Liver (tissue), 9 donors: ENCODE data around the gene RAB3GAP2. TPM values are rescaled to one million over a fixed set of nuclear protein-coding genes. Genes with fewer than 3 reads are reported as not detected.
"Not testable (repeated sequence)": the region's sequence is repeated elsewhere in the genome, so short reads cannot be mapped to it uniquely, and the experiment has no call there.

ENCODE experiments used
- DNase-seq: peaks from one replicate; pipeline ENCODE4 v3.0.0-alpha.2; 2017; ENCODE audit warnings: low spot score
- H3K27ac ChIP-seq, 2 donors: one replicate each; pipeline ENCODE4 v1.7.0; 2013; ENCODE audit warnings: inconsistent platforms in 2 of 2, low read length in 2 of 2, control low read depth in 1 of 2, low read depth in 1 of 2, mild to moderate bottlenecking in 1 of 2
- H3K27me3 ChIP-seq, 4 donors: one replicate each; pipeline versions ENCODE4 v1.6.1 to v1.7.0; 2013; ENCODE audit warnings: low read length in 3 of 4, inconsistent platforms in 1 of 4, mild to moderate bottlenecking in 1 of 4, moderate library complexity in 1 of 4; ENCODE audit not compliant: control insufficient read depth in 4 of 4, insufficient read depth in 4 of 4
- H3K36me3 ChIP-seq, 4 donors: one replicate each; pipeline versions ENCODE4 v1.6.1 to v1.7.0; 2013; ENCODE audit warnings: low read length in 3 of 4, mild to moderate bottlenecking in 3 of 4, low read depth in 1 of 4, moderate library complexity in 1 of 4; ENCODE audit not compliant: control insufficient read depth in 4 of 4, insufficient read depth in 3 of 4
- H3K4me1 ChIP-seq, 4 donors: one replicate each; pipeline versions ENCODE4 v1.6.1 to v1.7.0; 2013; ENCODE audit warnings: low read length in 3 of 4, mild to moderate bottlenecking in 3 of 4, moderate library complexity in 1 of 4; ENCODE audit not compliant: control insufficient read depth in 4 of 4, insufficient read depth in 4 of 4
- H3K4me3 ChIP-seq, 3 donors: one replicate each; pipeline versions ENCODE4 v1.6.1 to v1.7.0; 2013; ENCODE audit warnings: low read length in 3 of 3, control low read depth in 1 of 3, low read depth in 1 of 3, mild to moderate bottlenecking in 1 of 3
- H3K9ac ChIP-seq, 2 donors: one replicate each; pipeline ENCODE4 v1.7.0; 2013; ENCODE audit warnings: low read length in 2 of 2, mild to moderate bottlenecking in 2 of 2, moderate library complexity in 2 of 2, control low read depth in 1 of 2, low read depth in 1 of 2
- H3K9me3 ChIP-seq, 4 donors: one replicate each; pipeline versions ENCODE4 v1.6.1 to v1.7.0; 2013; ENCODE audit warnings: low read length in 3 of 4; ENCODE audit not compliant: control insufficient read depth in 4 of 4
- ATF3 ChIP-seq: IDR thresholded peaks from 2 replicates; pipeline ENCODE4 v1.6.1; 2016; ENCODE audit warnings: antibody characterized with exemption
- EGR1 ChIP-seq, 2 donors: IDR thresholded peaks; 2 replicates each; pipeline ENCODE4 v1.6.1; 2016 to 2018; ENCODE audit warnings: antibody characterized with exemption in 2 of 2, low read depth in 2 of 2
- FOXA2 ChIP-seq: IDR thresholded peaks from 2 replicates; pipeline ENCODE4 v1.6.1; 2016; ENCODE audit warnings: antibody characterized with exemption
- HNF4A ChIP-seq, 2 donors: conservative IDR thresholded peaks; 2 replicates each; pipeline ENCODE4 v1.6.1; 2016; ENCODE audit warnings: antibody characterized with exemption in 2 of 2, mild to moderate bottlenecking in 2 of 2
- HNF4G ChIP-seq: IDR thresholded peaks from 2 replicates; pipeline ENCODE4 v1.6.1; 2016; ENCODE audit warnings: antibody characterized with exemption
- JUND ChIP-seq, 2 donors: IDR thresholded peaks; 2 replicates each; pipeline ENCODE4 v1.6.1; 2016; ENCODE audit warnings: antibody characterized with exemption in 2 of 2
- MAX ChIP-seq: IDR thresholded peaks from 2 replicates; pipeline ENCODE4 v1.6.1; 2016; ENCODE audit warnings: antibody characterized with exemption
- NR2F2 ChIP-seq: IDR thresholded peaks from 2 replicates; pipeline ENCODE4 v1.6.1; 2016; ENCODE audit warnings: antibody characterized with exemption
- REST ChIP-seq: IDR thresholded peaks from 2 replicates; pipeline ENCODE4 v1.6.1; 2016; ENCODE audit warnings: antibody characterized with exemption, mild to moderate bottlenecking
- RXRA ChIP-seq, 2 donors: IDR thresholded peaks; 2 replicates each; pipeline ENCODE4 v1.6.1; 2017 to 2018; ENCODE audit warnings: antibody characterized with exemption in 2 of 2, mild to moderate bottlenecking in 1 of 2
- SP1 ChIP-seq: IDR thresholded peaks from 2 replicates; pipeline ENCODE4 v1.6.1; 2018; ENCODE audit warnings: antibody characterized with exemption, mild to moderate bottlenecking
- YY1 ChIP-seq: IDR thresholded peaks from 2 replicates; pipeline ENCODE4 v1.6.1; 2016; ENCODE audit warnings: antibody characterized with exemption, mild to moderate bottlenecking
- WGBS: extraction: QIAGEN DNeasy Blood & Tissue Kit; methylation state at CpG from one replicate; pipeline ENCODE4 v1.1.7; 2013; 5-methylcytosine and 5-hydroxymethylcytosine counted together
- polyA plus RNA-seq, 2 donors: library from polyadenylated mRNA; stranded (reverse) in 1 of 2; unstranded in 1 of 2; fragments of 200-250 nt in 1 of 2; fragments of >200 nt in 1 of 2; fragmentation: Nextera tagmentation in 1 of 2; extraction: Ambion mirVana in 1 of 2; gene quantifications; one replicate each; pipeline versions ENCODE4 v1.2.1 to v1.2.3, GENCODE V29; 2013 to 2015
- total RNA-seq, 2 donors: library from RNA; depleted of rRNA; stranded (reverse); fragments of >200 nt; gene quantifications; one replicate each; pipeline ENCODE4 v1.2.3, GENCODE V29; 2014
- donor health status: healthy.
- donor health status: healthy.
- donor health status: healthy.
- donor health status: healthy.
- donor health status: healthy.

The RAB3GAP2 gene
- total and polyA plus RNA-seq, 4 donors, result 5.3 to 24.0 (median 11.4) TPM

GRCh38 chr1:220239966-220240365 lies 32.3 kb downstream of the RAB3GAP2 start:
- no peaks in the 10 kb centered on the region for H3K36me3 ChIP-seq
- no peak overlapping the region for H3K27ac ChIP-seq
- H3K27me3 ChIP-seq, result no peaks in the 10 kb centered on the region
- TF ChIP-seq YY1 (no peak), HNF4A (conservative IDR thresholded peaks at IDR 0.05) (no peak)
- no peak for DNase-seq
- no peak overlapping the region for H3K4me3 ChIP-seq
- H3K9me3 ChIP-seq, result no peaks in the 10 kb centered on the region
- H3K9ac ChIP-seq, result no peak overlapping the region
- WGBS, result 96% methylated on average over 3 of the region's 3 CpGs
- H3K4me1 ChIP-seq, result no peaks in the 10 kb centered on the region

GRCh38 chr1:220239213-220239612 lies 33.0 kb downstream of the RAB3GAP2 start:
- H3K27ac ChIP-seq, result no peak overlapping the region
- H3K4me1 ChIP-seq, result no peaks in the 10 kb centered on the region
- TF ChIP-seq EGR1 (IDR thresholded peaks at IDR 0.05; ENCODE audit: low read depth in 2 of 2), result no peak
- TF ChIP-seq ATF3, result no peak
- TF ChIP-seq JUND (IDR thresholded peaks at IDR 0.05), result no peak
- no peak for TF ChIP-seq REST
- no peak for TF ChIP-seq MAX
- no peak for TF ChIP-seq NR2F2
- no peak for TF ChIP-seq HNF4G
- no peak for TF ChIP-seq FOXA2
- no peak for TF ChIP-seq RXRA (IDR thresholded peaks at IDR 0.05)
- no peak for TF ChIP-seq SP1
- H3K4me3 ChIP-seq, result no peak overlapping the region
- no peak for DNase-seq
- H3K27me3 ChIP-seq, result no peaks in the 10 kb centered on the region
- no peaks in the 10 kb centered on the region for H3K9me3 ChIP-seq
- no peak overlapping the region for H3K9ac ChIP-seq
- 99% methylated on average over 5 of the region's 5 CpGs for WGBS
- no peaks in the 10 kb centered on the region for H3K36me3 ChIP-seq

- WGBS, result 98% methylated on average over 9 of the region's 9 CpGs
- H3K9ac ChIP-seq, H3K9me3 ChIP-seq, H3K27me3 ChIP-seq, H3K36me3 ChIP-seq, DNase-seq, H3K4me1 ChIP-seq, H3K4me3 ChIP-seq, H3K27ac ChIP-seq: not testable (repeated sequence)
Observed at GRCh38 chr1:220236278-220236677, 36.0 kb downstream of the RAB3GAP2 start.
